Thyroid gland (tissue), 4 donors: ENCODE results near the gene NOP9.

Source experiments
- POLR2A ChIP-seq, 2 donors: fragments of 450-650 bp; IDR thresholded peaks; one replicate each; pipeline ENCODE4 v1.6.1; 2017; ENCODE audit warnings: antibody characterized with exemption in 2 of 2, mild to moderate bottlenecking in 2 of 2, moderate library complexity in 1 of 2
- TF ChIP-seq, protein P1 (sequence below), 6 experiments: fragments of 200-600 bp in 3 of 6; fragments of 450-650 bp in 3 of 6; sonication (generic) in 3 of 6; IDR thresholded peaks; one replicate each; pipeline ENCODE4 v1.5.1; 2016 to 2019; ENCODE audit warnings: antibody characterized with exemption in 6 of 6, mild to moderate bottlenecking in 2 of 6, inconsistent platforms in 1 of 6, moderate library complexity in 1 of 6

DNA sequence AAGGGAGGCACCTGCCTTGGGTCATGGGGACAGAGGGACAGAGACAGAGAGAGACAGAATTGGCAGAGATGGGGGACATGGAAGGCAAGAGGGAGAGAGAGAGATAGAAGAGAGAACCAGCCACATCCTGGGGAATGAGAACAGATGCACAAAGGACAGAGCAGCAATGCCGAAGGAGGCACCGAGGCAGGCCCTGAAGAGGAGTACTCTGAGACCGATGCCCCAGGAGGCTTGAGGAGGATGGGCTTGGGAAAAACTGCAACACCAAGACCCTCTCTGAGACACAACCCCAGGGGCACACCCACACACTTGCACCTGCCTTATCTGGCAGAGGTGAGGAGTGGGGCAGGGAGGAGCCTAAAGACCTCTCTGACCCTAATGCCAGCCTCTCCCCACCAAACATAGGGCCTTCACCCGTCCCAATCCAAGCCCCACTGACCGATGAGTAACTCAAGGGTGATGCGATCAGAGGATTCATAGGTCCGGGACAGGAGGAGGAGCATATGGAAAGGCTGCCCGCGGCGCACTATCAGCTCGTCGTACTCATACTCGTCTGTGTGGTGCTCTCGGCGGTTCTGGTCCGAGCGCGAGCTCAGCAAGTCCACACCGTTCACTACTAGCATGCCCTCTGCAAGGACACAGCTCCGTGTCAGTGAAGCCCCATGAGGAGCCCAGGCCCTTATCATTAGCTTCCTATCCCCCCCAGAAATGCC lies 38.2 kb upstream of the NOP9 start:
- TF ChIP-seq, protein P1, sequence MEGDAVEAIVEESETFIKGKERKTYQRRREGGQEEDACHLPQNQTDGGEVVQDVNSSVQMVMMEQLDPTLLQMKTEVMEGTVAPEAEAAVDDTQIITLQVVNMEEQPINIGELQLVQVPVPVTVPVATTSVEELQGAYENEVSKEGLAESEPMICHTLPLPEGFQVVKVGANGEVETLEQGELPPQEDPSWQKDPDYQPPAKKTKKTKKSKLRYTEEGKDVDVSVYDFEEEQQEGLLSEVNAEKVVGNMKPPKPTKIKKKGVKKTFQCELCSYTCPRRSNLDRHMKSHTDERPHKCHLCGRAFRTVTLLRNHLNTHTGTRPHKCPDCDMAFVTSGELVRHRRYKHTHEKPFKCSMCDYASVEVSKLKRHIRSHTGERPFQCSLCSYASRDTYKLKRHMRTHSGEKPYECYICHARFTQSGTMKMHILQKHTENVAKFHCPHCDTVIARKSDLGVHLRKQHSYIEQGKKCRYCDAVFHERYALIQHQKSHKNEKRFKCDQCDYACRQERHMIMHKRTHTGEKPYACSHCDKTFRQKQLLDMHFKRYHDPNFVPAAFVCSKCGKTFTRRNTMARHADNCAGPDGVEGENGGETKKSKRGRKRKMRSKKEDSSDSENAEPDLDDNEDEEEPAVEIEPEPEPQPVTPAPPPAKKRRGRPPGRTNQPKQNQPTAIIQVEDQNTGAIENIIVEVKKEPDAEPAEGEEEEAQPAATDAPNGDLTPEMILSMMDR (IDR thresholded peaks at IDR 0.05): no peak
- no peak for TF ChIP-seq POLR2A (IDR thresholded peaks at IDR 0.05)
